GM18498 (cell line): ENCODE data around the gene NRP2.

Experiments used
- ATAC-seq: cut with Tn5 transposase; IDR thresholded peaks from one replicate; pipeline ENCODE4 v1.9.1; 2021; ENCODE audit warnings: mild to moderate bottlenecking, moderate library complexity; ENCODE audit not compliant: unreplicated experiment

The NRP2 gene

DNA sequence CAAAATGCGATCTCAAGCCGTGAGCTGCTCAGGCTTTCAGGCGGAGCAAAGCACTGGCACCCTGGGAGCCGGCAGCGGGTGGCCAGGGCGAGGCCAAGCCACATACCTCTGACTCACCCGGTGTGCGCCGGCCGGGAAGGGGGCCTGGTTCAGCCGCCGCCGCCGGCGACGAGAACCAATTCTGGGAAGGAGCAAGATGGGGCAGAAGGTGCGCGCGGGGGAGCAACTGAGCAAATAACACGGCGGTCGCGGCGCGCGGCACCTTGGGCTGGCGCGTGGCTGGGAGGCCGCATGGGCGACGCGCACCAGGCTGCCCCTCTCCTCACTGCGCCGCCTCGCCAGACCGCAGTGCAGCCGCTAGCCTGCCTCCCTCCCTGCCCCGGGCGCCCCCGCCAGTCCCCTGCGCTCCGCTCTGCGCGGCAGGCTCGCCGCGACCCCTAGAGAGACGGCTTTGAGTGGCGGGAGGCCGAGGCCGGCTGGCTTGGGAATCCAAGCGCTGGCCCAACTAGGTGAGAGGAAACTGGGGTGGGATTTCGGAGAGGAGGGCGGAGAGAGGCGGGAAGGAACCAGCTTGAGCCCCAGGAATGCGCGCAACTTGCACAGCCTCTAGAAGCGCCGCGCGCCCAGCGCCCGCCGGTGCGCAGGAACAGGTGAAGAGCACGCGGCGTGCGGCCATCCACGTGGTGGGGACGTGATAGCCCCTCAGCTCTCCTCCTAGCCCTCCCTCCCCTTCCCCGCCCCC is 3.2 kb downstream of the NRP2 start:
- no peak for ATAC-seq

DNA sequence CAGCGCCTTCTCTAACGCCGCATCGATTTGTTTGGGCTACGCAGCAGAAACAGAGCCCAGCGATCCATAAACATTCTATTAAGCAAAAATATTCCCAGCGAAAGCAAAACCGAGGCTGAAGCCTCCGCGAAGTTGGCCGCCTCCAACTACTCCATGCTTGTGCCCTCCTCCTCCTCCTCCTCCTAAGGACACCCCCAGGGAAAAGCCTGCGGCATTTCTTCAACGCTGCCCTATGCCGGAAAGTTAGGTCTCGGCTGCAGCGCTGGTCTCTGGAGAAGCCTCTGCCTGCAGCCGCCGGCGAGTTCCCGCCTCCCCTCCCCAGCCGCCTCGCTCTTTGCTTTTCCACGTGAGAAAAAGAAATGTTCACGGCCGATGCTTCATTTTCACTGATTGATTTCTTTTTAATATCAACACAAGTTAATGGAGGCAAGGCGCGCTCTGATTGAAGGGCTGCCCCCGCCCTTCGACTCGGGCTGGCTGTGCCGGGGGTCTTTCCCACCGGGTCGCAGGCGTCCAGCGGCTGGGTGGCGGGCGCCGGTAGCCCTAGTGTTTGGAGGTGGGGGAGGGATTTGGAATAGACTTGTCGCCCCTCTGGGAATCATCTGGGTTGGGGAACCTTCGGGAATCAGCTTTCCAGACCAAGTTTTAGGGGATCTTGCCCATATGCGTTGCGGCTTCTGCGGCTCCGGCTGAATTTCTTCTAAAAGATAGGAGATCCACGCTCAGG is 3.9 kb downstream of the NRP2 start:
- no peak for ATAC-seq

DNA sequence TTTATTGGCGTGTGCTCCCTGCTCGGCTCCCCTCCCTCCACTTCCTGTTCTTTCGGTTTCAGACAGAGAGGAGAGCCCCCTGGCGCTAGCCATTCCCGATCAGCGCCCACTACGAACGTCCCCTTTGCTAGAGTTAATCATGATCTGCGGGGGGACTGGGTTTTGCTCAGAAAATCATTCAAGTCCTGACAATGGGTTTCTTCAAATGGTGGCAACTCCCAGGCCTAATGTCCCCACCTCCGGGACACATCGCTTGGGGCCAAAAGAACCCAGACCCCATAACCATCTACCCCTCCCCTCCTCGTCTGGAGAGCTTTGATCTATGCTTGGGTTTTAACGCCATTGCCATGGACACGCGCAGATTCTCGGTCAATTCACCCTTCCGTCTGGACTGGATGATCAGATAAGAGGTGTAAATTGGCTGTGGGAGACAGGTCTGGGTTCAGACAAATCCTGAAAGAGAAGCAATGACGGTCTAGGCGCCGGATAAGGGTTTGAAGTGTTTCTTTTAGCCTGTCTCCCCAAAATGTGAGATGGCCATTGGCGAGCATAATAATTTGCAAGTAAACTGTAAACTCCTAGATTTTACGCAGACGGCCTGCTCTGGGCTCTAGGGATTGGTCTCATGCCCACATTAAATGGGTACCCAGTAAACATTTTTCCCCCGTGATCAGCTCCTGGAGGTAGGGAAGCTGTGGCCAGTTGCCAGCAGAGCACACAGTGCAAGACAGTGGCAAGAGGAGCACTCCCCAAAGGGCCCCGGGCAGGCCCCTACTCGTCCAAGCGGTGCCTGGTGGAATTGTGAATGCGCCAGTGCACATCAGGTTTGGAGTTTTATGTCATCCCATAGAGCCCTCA is 4.7 kb downstream of the NRP2 start:
- ATAC-seq, result no peak

DNA sequence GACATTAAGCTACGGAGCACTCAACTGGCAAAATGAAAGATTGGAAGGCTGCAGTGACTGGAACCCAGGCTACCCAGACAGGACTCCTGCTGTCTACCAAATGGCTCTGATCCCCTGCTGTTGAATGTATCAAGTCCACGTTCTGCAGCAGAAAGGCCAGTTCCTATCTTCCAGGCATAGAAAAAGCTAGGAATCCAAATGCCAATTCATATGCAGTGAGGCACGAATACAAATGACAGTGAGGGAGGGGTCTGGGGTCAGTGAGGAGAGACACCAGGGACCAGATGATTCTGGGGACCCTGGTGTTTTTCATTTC is 5.3 kb downstream of the NRP2 start:
- ATAC-seq, result no peak

DNA sequence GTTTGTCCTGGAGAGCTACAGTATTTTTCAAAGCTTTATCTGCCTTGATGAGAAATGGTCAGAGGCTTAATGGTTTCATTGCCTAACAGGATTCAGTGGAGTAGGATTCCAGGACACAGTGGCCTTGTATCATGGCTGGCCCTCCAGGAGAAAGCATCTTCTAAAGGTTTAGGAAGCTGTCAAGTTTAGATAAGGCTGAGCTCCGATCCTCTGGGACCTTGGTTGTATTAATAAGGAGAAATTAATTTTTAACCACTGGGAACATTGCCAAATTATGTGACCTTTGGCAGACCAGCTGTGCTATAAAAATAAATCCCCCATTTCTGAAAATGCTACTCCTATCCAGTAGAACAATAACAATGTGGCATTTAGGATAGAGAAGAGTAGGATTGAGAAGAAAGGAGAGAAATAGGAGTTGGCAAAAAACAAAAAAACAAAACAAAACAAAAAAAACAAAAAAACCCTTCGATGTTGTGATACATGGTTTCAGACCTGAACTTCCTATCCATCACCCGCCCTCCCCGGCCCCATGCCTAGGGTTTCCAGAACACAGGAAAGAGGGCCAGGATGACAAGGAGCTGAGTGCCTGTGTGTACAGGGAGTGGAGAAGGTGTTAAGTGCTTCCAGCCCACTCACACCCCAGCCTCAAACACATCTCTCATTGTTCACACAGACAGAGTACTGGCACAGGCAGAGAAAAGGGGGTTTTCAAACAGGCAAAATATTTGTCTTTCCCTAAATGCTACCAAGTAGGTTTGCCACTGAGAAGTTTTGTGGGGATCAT is 6.3 kb downstream of the NRP2 start:
- no peak for ATAC-seq

DNA sequence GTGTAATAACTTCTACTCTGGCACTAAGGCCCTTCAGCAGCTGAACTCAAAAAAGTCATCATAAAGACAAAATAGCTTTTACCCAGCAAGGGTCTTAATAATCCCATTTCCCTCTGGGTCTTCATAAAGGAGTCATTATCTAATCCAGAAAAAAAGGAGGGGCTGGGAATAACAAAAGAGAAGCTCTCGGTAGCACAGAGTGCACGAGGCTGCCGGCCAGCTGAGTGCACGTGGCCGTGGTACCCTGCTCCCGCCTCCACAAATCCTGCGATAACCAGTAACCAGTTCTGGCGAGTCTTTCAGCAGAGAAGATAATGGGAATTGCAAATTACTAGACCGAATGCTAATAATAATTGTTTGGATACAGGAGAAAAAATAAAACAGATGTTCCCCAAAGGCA is 7.5 kb downstream of the NRP2 start:
- ATAC-seq, result no peak

DNA sequence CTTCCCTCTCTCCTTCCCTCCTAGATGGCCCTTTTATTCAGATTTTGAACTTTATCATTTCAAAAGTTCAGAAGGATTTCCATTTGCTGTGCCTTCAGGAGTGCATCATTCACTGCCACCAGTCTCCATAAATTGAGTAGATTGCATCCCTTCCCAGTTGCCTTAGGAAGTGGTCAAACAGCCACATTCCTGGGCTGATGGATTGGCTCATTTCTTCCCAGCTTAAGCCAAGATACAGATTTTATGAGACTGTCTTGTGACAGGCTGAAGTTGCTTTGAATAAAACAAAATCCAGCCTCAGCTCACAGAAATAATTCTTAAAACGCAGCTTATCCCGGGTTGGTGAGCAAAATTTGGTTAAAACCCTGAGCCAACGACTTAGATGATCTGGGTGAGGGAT is 9.8 kb downstream of the NRP2 start:
- ATAC-seq, result no peak

DNA sequence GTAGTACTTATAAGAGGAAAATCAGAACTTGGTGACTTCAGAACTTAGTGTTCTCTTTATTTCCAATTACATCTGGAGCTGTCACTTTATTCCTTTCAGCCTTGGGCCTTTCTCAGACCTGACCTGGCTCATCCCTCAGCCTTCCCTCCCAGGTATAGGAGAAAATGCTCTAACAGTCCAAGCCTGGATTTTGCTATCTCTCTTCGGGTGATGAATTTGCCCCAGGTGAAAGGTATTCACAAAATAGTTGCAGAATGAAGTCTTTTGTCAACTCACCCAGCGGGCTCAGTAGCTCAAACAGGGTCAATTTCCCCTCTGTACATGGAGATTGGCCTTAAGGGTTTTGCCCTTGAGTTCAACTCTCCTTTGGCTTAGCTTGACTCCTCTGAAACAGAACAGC is 12.0 kb downstream of the NRP2 start:
- no peak for ATAC-seq

DNA sequence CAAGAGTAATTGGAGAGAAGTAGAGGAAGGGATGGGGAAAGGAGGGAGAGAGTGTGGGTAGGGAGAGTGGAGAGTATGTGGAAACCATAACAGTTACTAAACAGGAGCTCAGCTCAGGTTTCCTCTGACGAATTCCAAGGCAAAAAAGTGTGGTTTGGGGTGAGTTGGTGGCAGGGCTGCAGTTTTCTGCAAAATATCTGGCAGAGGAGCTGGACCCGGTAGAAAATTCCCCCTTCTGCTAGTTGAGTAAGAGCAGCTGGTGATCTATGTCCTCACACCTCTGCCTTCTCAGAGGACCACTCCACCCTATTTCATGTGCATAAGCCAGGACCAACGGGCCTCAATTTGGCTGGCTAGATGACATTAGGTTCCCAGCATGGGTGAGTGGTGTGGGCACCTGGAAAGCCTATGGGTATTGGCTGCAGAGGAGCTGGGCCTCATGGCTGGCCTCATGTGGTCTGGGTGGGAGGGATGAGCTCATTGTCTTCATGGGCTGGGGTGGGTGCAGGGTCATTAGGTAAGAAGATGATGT is 13.2 kb downstream of the NRP2 start:
- ATAC-seq, result no peak

DNA sequence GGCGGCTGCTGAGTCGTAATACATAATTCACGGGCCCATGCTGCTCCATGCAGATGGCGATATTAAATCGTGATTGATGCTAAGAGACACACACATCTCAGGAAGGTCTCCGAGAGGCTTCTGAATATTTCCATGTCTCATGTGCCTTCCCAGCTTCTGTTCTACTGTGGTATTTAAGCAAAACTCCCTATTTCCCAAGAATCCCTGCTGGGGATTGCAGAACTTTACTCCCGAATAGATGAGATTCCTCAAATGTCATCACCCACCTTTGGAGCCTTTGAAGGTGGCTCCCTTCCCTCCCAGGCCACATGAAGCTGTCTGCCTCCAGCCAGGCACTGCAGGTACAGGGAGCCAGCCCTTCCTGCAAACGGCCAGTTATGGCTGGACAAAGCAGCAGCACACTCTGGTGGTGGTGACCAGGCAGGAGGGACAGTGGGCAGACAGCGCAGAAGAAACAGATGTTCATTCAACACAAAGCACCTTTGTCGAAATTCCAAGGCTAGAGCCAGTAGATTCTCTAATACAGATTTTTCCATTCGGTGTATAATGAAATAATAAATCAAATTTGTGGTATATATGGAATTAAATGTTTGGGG is 14.1 kb downstream of the NRP2 start:
- ATAC-seq, result no peak

DNA sequence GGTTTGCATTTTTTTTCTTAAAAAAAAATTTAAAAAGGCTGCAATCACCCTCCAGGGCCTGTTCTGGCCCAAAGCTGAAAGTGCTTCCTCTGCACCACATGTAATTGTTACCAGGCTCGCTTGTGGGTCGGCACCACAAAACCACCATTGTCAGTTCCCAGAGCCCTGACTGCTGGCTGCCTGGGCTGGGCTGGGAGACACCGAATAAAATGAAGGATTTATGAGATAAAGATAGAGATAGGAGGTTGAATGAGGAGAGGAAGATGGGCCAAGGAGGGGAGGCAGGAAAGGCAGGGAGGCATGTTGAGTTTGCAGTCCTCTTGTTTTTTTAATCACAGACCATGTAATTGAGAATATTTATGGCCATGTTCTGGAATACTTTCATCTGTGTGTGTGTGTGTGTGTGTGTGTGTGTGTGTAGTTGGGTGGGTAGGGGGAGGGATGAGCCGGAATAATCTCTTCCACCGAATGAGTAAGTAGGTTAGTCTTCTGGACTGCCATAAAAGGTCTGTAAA is 14.7 kb downstream of the NRP2 start:
- ATAC-seq, result no peak

DNA sequence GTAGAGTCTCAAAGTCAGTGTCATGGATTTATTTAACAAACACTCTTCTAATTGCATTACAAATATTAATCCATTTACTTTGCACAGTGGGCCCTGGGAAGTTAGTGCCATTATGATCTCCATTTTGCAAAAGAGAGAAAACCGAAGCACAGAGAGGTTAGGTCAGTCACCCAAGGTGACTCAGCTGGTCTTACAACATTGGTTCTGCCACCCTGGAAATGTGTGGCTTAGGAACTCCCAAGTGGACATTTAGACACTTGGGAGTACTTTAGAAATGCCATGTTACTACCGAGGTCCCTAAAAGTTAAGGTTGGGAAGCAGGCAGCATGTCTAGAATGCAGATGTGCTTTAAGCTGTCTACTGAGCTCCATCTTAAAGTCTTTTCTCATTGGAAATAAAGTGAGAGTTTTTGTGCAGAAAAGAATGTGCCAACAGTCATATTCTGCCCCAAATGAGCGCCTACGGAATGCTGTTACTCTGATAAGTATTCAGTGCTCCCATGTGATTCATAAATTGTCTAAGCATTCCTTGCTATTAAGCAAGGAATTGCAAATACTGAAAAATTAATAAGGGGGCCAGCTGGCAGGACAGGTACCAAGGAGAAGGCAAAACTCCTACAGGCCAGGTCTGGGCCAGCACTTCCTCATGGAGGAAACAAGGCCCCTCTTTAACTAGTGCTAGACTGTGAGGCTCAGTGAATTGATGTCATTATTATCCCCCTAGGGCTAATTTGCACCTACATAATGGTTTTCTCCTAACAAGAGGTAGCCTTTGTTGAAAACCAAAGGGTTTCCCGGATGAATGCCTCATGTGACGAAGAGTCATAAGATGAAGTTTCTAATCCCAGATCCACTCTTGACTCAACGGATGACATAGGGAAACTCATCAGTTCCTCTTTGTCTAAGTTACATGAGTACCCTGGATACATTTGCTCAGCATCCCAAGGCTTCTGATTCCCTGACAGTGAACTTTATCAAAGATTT is 16.3 kb downstream of the NRP2 start:
- no peak for ATAC-seq

DNA sequence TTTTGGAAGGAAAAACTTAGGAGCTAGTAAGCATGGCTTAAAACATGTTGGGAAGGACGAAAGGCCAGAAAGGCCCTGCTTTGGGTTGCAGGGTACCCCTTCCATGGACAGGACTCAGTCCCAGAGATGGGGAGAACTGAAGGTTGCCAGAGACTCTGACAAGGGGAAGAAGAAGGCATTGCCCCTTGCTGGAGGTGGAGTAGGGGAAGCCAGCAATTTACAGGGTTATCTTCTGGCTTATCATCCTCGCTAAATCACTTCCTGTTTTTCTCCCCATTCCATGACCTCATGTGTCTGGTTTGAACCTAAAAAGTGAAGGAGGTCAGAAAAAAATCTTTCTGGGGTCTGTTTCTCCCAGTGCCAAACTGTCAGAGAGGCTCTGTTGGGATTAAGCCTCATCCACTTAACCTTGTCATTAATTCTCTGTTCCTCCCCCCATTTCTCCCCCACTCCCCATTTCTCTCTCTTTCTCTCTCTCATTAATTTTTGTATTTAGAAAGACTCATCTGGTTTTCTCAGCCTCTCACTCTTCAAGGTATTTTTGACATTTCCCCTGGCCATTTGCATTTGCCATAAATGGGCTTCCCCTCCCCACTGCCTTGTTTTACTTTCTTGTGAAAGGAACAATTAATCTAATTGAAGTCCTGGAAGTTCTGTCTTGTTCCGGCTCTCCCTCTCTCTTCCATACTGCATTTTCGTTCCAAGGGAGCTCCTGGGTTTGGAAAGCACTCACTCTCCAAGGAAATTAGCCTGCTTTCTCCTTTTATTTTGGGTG is 17.4 kb downstream of the NRP2 start:
- ATAC-seq, result no peak

DNA sequence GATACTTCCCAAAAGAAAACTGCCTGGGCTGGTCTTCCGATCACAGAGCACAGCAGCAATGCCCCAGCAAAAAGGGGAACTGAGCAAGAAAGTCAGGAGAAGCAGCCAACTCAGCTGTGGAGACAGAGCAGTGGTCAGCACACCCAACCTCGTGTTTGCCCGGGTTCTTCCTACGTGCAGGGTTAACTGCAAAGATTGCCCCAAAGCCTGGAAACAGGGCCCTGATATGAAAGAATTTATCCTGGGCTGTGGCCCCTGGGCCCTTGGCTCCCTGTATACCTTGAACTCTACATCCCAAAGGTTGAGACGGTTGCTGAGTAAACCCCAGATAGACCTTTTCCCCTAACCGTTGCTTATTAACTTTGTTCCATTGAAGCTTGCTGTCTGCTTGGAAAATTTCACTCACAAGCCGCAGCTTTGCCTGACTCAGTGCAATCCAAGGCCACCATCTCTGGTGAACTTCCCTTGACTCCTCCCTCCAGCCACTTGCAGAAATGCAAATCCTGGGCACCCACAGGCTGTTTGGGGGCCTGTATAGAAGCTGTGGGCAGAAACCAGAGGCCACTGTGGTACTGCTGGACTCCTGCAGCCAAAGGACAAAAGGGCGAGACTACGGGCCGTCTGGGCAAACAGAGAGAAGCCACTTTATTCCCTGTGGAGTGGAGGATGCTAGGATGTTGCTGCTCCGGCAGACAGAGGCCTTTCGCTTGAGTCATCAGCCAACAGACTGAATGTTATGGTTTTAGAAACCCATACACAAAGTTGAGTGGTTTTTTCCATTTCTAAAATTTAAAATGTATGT is 18.2 kb downstream of the NRP2 start:
- peak; percentile 85 for ATAC-seq

DNA sequence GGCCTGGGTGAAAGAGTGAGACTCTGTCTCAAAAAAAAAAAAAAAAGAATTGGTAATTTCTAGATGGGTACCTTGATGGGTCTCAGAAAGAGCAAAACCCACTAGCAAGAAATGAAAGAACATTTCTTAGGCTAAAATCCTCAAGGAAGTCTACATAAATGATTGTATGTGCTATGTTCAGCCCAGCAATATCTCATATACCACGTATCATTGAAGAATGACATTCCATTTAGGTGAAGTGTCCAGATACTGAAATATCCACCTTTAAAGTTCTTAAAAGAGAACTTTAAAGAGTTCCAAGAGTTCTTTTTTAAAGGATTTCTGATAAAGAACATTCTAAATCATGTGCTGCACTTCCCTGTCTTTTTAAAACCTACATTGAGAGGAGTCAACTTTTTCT is 19.2 kb downstream of the NRP2 start:
- ATAC-seq, result no peak

DNA sequence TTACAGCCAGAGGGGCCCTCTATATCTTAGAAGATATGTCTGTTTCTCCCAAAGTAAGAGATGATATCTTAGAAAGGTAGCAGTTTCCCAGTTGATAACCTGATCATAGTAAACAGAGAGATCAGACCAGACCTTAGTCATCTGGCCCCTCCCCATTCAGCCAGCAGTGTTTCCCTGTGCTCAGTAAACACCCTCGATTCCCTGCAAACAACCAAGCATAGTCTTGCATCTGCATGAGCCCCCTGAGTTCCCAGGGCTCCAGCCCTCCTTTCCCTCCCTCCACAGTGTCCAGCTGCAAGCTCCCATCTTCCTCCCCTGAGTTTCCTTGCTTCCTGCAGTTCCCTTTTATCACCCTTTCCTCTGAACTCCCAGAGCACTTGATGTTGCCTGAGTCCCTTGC is 20.3 kb downstream of the NRP2 start:
- ATAC-seq, result no peak

DNA sequence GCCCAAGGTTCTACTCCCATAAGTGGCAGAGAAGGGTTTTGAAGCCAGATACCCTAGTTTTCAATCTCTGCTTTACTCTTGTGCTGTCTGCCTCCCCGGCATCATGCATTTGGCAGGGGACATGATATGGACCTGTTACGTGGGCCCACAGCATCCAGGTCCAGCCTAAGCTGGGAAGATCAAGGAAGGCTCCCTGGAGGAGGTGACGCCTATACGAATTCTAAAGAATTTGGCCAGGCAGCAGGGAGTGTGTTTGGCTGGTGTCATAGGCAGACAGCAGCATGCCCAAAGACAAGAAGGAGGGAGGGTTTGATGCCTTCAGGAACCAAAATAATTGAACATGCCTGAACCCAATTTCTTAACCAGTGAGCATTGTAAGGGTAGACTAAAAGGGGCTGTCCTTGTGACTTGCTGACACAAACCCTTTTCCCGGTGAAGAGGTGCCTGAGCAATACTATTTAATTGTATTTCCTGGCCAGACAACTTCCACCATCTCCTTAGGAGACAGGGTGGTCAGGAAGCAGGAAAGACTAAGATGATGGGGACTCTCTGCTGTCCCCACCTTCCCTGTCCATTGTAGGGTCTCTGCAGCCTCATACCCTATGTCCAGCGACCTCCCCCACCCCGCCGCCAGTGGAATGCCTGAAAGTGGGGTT is 21.3 kb downstream of the NRP2 start:
- ATAC-seq, result no peak
